ENCODE measurements around the gene ARRB1. TPM values are rescaled to one million over a fixed set of nuclear protein-coding genes. Genes with fewer than 3 reads are reported as not detected.
"Not testable (repeated sequence)": the region's sequence is repeated elsewhere in the genome, so short reads cannot be mapped to it uniquely, and the experiment has no call there.

The ARRB1 gene
- total RNA-seq, 4 donors from 2014 or later: 23.1 to 61.8 (median 44.8) TPM

DNA sequence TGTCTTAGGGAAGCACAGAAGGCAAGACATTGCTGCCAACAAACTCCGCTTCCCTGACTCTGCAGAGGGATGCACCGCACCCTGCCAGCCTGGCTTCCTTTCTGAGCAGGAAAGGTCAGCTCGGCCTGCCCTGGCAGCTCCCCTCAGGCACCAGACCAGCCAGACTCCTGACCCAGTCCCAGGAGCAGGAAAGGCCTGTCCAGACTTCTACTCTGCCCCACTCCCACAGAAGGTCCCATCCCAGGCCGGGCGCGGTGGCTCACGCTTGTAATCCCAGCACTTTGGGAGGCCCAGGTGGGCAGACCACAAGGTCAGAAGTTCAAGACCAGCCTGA lies 17.7 kb downstream of the ARRB1 start:
- DNase-seq: no peak
- H3K27me3 ChIP-seq: no peaks in the 10 kb centered on the region
- no peak overlapping the region for H3K4me3 ChIP-seq
- H3K27ac ChIP-seq: no peak overlapping the region
- H3K9me3 ChIP-seq: no peaks in the 10 kb centered on the region
- H3K4me1 ChIP-seq: peaks cover 1 to 4% of the 10 kb centered on the region in 2 donors
- intact Hi-C loops (cut with DNase I; ENCODE audit: low total_unique reads): no loop called here
- no peak for TF ChIP-seq POLR2A (IDR thresholded peaks at IDR 0.05)
- TF ChIP-seq, protein P1, sequence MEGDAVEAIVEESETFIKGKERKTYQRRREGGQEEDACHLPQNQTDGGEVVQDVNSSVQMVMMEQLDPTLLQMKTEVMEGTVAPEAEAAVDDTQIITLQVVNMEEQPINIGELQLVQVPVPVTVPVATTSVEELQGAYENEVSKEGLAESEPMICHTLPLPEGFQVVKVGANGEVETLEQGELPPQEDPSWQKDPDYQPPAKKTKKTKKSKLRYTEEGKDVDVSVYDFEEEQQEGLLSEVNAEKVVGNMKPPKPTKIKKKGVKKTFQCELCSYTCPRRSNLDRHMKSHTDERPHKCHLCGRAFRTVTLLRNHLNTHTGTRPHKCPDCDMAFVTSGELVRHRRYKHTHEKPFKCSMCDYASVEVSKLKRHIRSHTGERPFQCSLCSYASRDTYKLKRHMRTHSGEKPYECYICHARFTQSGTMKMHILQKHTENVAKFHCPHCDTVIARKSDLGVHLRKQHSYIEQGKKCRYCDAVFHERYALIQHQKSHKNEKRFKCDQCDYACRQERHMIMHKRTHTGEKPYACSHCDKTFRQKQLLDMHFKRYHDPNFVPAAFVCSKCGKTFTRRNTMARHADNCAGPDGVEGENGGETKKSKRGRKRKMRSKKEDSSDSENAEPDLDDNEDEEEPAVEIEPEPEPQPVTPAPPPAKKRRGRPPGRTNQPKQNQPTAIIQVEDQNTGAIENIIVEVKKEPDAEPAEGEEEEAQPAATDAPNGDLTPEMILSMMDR (IDR thresholded peaks at IDR 0.05): no peak
- H3K36me3 ChIP-seq: no peaks in the 10 kb centered on the region

DNA sequence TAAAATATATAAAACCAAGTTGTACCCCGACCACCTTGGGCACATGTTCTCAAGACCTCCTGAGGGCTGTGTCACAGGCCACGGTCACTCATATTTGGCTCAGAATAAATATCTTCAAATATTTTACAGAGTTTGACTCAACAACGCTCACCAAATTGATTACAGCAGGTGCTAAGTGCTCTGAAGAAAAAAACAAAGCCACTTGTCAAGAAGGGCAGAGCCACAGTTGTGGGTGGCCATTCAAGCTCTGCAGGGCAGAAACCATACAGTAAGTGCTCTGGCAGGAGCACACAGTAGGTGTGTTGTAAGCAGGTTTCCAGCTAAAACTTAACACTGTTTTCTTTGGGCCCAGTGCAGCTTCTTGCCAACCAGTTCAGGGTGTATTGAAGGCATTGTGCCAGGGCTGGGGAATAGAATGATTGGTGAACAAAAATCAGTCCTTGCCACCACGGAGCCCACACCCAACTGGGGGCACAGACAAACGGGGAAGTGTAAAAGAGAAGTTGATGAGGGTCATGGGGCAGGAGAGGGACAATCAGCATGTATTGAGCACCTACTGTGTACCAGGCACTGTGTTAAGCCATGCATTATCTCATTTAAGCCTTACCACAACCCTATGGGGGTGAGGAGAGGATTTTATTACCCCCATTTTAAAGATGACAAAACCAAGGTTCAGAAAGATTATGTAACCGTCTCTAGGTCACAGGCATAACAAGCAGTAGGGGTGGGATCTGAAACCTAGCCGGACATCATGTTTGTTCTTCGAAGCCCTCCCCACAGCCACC lies 18.2 kb downstream of the ARRB1 start:
- Histone ChIP-seq H3K27me3 (no peaks in the 10 kb centered on the region), H3K36me3 (no peaks in the 10 kb centered on the region), H3K4me3 (no peak overlapping the region), H3K4me1 (peaks cover 1 to 5% of the 10 kb centered on the region in 2 donors), H3K9me3 (no peaks in the 10 kb centered on the region), H3K27ac (no peak overlapping the region)
- intact Hi-C loops (cut with DNase I; ENCODE audit: low total_unique reads): no loop called here
- DNase-seq: no peak
- no peak for TF ChIP-seq POLR2A (IDR thresholded peaks at IDR 0.05)

DNA sequence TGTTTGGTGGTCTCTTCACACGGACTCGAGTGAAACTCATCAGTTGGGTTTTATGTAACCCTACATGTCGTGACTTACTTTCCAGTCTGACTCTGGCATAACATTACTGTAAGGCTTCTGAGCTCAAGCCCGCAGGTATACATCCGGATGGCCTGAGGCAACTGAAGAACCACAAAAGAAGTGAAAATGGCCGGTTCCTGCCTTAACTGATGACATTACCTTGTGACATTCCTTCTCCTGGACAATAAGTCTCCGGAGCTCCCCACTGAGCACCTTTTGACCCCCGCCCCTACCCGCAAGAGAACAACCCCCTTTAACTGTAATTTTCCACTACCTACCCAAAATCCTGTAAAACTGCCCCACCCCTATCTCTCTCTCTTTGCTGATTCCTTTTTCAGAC lies 19.7 kb downstream of the ARRB1 start:
- H3K27me3 ChIP-seq; H3K4me1 ChIP-seq; intact Hi-C loops (cut with DNase I; ENCODE audit: low total_unique reads); H3K4me3 ChIP-seq; H3K36me3 ChIP-seq; H3K27ac ChIP-seq; DNase-seq; H3K9me3 ChIP-seq: not testable (repeated sequence)

DNA sequence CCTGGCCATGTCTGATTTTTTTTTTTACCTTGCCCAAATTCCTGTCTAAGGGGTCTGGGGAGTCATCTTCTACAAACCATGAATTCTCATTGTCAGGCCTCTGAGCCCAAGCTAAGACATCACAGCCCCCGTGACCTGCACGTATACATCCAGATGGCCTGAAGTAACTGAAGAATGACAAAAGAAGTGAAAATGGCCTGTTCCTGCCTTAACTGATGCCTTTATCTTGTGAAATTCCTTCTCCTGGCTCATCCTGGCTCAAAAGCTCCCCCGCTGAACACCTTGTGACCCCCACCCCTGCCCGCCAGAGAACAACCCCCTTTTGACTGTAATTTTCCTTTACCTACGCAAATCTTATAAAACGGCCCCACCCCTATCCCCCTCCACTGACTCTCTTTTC lies 20.2 kb downstream of the ARRB1 start:
- H3K4me1 ChIP-seq; H3K27ac ChIP-seq; intact Hi-C loops (cut with DNase I; ENCODE audit: low total_unique reads): not testable (repeated sequence)

DNA sequence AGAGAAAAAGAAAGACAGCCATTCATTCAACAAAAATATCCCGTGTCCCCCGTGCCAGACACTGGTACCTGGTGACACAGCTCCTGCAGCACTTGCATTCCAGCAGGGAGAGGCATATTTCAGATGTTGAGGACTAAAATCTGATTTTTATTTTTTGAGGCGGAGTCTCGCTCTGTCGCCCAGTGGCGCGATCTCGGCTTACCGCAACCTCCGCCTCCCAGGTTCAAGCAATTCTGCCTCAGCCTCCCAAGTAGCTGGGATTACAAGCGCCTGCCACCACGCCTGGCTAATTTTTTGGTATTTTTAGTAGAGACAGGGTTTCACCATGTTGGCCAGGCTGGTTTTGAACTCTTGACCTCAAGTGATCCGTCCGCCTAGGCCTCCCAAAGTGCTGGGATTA lies 20.6 kb downstream of the ARRB1 start:
- intact Hi-C loops (cut with DNase I; ENCODE audit: low total_unique reads); H3K4me3 ChIP-seq; H3K9me3 ChIP-seq; H3K27me3 ChIP-seq; DNase-seq; H3K36me3 ChIP-seq; H3K4me1 ChIP-seq: not testable (repeated sequence)
- peak overlapping the region in 1 of 2 donors; percentile 37 for H3K27ac ChIP-seq

More for the DNA sequence above, 20.2 kb downstream of the ARRB1 start:
- H3K27me3 ChIP-seq, H3K9me3 ChIP-seq, DNase-seq, H3K36me3 ChIP-seq, H3K4me3 ChIP-seq: not testable (repeated sequence)

DNA sequence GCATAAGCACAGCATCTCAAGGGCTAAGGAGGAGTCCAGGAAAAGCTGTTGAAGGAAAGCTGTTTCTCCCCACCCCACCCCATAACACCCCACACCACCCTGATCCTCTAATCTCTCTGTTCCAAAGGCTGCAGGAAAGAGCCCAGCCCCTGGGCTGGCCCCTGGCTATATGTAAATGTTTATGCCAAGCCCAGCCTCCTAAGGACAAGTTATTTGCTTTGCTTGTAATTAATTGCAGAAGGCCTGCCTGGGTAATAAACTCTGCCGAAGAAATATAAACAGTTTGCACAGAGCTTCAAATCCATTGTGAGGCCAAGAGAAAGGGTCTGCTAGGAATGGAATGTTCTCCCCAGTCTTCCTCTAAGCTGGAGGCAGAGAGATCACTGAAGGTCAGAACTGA lies 21.2 kb downstream of the ARRB1 start:
- Histone ChIP-seq H3K27me3 (no peaks in the 10 kb centered on the region), H3K36me3 (no peaks in the 10 kb centered on the region), H3K4me3 (no peak overlapping the region), H3K27ac (peak overlapping the region in 1 of 2 donors; percentile 37), H3K9me3 (no peaks in the 10 kb centered on the region), H3K4me1 (peaks cover 5 to 9% of the 10 kb centered on the region in 2 donors)
- DNase-seq: no peak
- intact Hi-C loops (cut with DNase I; ENCODE audit: low total_unique reads): no loop called here
- TF ChIP-seq, protein P1 (IDR thresholded peaks at IDR 0.05): no peak
- TF ChIP-seq POLR2A (IDR thresholded peaks at IDR 0.05): no peak

DNA sequence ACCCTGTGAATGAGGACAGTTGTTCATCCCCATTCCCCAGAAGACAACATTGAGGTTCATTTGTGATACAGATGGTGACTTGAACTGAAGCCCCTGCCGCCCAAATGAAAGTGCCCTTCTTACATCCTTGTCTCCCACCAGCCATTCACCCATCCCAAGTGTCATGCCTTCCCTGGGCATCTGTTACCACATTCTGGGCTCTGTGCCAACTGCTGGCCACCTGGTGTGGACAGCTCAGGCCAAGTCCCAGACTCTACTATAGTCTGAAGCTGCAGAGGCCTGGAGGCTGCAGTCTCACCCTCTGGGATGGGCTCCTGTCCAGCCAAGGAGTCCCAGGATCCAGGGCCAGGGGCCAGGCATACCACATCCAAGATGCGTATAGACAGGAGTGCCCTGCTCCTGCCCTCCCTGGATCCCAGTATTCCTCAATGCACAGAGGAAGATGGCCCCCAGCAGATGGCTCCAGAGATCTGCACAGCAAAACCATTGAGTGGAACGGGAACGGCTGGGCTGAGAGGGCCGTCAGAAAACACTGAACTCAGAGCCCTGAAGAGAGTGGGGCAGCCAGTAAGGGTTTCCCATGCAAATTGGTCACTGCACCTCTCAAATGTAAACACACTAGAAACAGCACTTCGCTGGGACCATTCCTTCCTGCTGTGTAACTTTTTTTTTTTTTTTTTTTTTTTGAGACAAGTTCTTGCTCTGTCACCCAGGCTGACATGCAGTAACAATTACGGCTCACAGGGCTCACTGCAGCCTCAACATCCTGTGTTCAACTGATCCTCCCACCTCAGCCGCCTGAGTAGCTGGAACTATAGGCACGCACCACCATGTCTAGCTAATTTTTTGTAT lies 22.8 kb downstream of the ARRB1 start:
- peak; percentile 63 to 65 for DNase-seq
- H3K27me3 ChIP-seq: no peaks in the 10 kb centered on the region
- H3K4me3 ChIP-seq: no peak overlapping the region
- TF ChIP-seq, protein P1 (IDR thresholded peaks at IDR 0.05): peak; percentile 53 to 78 (median 67)
- TF ChIP-seq POLR2A (IDR thresholded peaks at IDR 0.05): no peak
- H3K27ac ChIP-seq: peak overlapping the region in 1 of 2 donors; percentile 54
- H3K4me1 ChIP-seq: peaks cover 5 to 9% of the 10 kb centered on the region in 2 donors
- H3K9me3 ChIP-seq: no peaks in the 10 kb centered on the region
- H3K36me3 ChIP-seq: no peaks in the 10 kb centered on the region
- intact Hi-C loops (cut with DNase I; ENCODE audit: low total_unique reads): no loop called here
